GM12872 (cell line): ENCODE measurements around the gene ATP8B4.

ENCODE experiments used
- TF ChIP-seq, protein P1 (sequence below): IDR thresholded peaks from 3 replicates; pipeline ENCODE4 v1.5.1; 2011; ENCODE audit warnings: low read depth, mild to moderate bottlenecking, low read length, moderate library complexity; ENCODE audit not compliant: insufficient read depth

The ATP8B4 gene

DNA sequence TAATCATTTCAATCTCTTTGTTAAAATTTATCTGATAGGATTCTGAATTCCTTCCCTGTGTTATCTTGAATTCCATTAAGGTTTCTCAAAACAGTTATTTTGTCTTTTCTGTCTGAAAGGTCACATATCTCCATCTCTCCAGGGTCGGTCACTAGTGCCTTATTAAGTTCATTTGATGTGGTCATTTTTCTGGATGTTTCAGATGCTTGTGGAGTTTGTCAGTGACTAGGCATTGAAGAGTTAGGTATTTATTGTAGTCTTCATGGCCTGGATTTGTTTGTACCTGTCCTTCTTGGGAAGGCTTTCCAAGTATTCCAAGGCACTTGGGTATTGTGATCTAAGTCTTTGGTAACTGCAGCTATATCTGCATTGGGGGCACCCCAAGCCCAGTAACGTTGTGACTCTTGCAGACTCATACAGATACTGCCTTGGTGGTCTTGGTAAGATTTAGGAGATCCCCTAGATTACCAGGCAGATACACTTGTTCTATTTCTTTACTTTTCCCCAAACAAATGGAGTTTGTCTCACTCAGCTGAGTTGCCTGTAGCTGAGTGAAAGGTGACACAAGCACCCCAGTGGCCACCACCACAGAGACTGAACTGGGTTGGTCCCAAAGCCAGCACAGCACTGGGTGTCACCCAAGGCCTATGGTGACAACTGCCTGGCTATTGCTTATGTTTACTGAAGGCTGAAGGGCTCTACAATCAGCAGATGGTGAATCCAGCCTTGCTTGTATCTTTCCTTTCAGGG lies 44.1 kb upstream of the ATP8B4 start:
- TF ChIP-seq, protein P1, sequence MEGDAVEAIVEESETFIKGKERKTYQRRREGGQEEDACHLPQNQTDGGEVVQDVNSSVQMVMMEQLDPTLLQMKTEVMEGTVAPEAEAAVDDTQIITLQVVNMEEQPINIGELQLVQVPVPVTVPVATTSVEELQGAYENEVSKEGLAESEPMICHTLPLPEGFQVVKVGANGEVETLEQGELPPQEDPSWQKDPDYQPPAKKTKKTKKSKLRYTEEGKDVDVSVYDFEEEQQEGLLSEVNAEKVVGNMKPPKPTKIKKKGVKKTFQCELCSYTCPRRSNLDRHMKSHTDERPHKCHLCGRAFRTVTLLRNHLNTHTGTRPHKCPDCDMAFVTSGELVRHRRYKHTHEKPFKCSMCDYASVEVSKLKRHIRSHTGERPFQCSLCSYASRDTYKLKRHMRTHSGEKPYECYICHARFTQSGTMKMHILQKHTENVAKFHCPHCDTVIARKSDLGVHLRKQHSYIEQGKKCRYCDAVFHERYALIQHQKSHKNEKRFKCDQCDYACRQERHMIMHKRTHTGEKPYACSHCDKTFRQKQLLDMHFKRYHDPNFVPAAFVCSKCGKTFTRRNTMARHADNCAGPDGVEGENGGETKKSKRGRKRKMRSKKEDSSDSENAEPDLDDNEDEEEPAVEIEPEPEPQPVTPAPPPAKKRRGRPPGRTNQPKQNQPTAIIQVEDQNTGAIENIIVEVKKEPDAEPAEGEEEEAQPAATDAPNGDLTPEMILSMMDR, result no peak

DNA sequence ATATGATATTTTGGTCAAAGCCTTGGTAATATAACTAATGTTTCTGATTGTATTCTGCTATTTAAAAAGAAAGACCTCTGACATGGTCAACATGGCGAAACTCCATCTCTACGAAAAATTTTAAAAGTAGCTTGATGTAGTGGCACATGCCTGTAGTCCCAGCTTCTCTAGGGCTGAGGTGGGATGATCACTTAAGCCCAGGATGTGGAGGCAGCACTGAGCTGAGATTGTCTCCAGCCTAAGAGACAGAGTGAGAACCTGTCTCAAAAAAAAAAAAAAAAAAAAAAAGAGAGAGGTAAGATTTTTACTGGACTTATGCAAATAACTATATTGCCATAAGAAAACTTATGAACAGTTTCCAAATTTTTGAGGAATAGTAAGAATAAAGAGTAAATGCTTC lies 32.4 kb upstream of the ATP8B4 start:
- TF ChIP-seq, protein P1, result no peak

DNA sequence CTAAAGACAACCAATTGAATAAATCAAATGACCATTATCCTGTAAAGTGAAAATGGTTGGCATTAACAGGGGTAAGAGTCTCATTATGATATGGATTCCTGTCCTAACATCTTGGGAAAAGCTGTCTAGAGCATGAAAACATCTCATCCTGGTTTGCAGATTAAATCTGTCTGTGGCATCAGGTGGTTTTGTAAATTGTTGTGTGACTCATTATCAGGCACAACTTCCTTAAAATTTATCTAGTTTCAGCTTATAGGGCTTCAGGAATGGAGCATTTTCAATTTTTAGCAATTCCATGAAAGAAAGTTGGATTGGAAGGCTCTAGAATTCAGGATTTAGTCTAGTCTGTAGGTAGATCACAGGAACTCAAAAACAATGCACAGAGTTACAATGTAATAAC lies 31.8 kb upstream of the ATP8B4 start:
- TF ChIP-seq, protein P1, result no peak

DNA sequence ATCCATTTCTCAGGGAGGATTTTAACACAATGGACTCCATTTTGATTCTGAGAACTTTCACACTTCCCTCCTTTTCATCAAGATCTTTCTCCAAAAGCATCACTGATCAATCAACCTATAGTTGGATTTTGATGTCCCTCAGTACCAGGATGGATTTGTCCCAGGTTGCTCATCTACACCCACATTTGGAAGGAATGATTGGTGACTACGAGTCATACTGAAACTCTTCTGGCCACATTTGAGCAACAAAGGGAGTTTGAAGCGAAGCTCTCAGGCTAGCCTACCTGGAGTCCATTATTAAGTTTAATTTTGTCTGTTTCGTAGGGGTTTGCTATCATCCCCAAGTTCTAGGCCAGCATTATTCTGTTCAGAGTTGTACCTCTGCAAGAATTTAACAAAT lies 31.3 kb upstream of the ATP8B4 start:
- TF ChIP-seq, protein P1, result no peak

DNA sequence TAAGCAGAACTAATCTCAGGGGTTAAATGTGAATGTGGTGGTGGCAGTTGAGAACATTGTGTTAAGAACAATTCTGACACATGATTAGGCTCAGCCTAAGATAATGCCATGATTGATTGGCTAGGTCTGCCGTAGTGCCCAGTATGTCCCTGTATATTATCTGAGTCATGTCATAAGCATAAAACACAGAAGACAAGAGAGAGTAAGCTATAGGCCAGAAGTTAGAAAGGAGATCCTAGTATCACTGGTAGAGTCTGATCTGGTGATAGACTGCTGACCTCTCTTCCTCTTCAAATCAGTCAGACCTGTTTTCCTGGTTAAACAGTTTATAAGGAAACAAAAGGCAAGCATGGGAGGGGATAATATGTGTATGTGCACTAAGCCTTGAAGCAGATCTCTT lies 30.1 kb upstream of the ATP8B4 start:
- TF ChIP-seq, protein P1, result no peak

DNA sequence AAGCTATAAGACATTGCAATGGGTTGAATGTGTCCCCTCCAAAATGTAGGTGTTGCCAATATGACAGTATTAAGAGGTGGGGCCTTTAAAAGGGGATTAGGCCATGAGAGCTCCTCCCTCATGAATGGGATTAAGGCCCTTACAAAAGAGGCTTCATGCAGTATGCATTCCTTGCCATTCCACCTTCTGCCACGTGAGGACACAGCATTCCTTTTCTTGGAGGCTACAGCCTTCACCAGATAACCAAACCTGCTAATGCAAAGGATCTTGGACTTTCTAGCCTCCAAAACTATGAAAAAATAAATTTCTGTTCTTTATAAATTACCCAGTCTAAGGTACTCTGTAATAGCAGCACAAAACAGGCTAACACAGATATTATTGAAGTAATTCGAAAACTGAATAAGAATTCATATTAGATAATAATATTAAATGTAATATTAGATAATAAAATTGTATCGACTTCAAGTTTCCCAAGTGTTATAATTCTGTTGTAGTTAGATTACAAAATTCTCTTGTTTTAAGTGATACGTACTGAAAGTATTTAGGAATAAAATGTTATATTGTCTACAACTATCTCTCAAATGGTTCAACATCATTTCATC lies 29.4 kb upstream of the ATP8B4 start:
- TF ChIP-seq, protein P1, result peak; percentile 37; the same call in 2 of the 3 replicates

DNA sequence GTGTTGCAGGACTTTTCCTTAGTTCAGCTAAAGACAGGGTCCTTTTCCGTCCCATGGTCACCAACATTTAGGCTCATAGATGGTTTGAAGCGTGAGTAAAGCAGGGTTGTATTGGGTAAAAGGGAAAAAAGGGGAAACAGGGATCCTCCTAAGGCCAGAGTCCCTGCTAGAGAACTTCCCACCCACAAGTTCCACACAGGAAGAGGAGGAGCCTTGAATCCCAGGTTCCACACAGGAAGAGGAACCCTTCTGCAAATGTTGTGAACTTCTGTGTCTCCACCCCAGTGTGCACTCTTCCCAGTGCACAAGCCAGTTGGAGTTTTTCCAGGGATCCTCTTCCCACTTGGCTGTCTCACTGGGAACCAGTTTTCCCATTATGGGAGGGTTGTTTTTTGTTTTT lies 27.6 kb upstream of the ATP8B4 start:
- TF ChIP-seq, protein P1, result no peak
